Amniotic epithelial cell (primary cell): Measurements from ENCODE around the gene LST1.

ENCODE experiments used
- DNase-seq: peaks from one replicate; pipeline ENCODE4 v3.0.0-alpha.2; 2010; ENCODE audit warnings: low read depth

The LST1 gene

GRCh38 chr6:31559958-31560696, 25.9 kb upstream of the LST1 start:
- peak; percentile 84 for DNase-seq

GRCh38 chr6:31560697-31561058, 25.4 kb upstream of the LST1 start:
- no peak for DNase-seq

- no peak for DNase-seq
Observed at GRCh38 chr6:31567531-31568370, 18.3 kb upstream of the LST1 start.

GRCh38 chr6:31568537-31568961, 17.5 kb upstream of the LST1 start:
- DNase-seq, result no peak

- DNase-seq, result no peak
Observed at GRCh38 chr6:31569861-31570536, 16.1 kb upstream of the LST1 start.

- DNase-seq, result no peak
Observed at GRCh38 chr6:31572041-31572911, 13.8 kb upstream of the LST1 start, which contains the start of gene LTA. Gene LTA, plus strand, starts transcription at chr6:31572289. Its CDS starts 454 bp downstream, at chr6:31572743.

- no peak for DNase-seq
Observed at GRCh38 chr6:31573239-31574105, 12.6 kb upstream of the LST1 start.

- DNase-seq, result no peak
Observed at GRCh38 chr6:31574106-31575061, 11.7 kb upstream of the LST1 start.

GRCh38 chr6:31575335-31575901, 10.7 kb upstream of the LST1 start, which contains the start of gene TNF:
Gene TNF, plus strand, starts transcription at chr6:31575565. Its CDS starts 177 bp downstream, at chr6:31575742.
- DNase-seq, result no peak

- DNase-seq, result no peak
Observed at GRCh38 chr6:31575952-31576685, 10.0 kb upstream of the LST1 start.

GRCh38 chr6:31576897-31577578, 9.0 kb upstream of the LST1 start:
- no peak for DNase-seq

- DNase-seq, result no peak
Observed at GRCh38 chr6:31577579-31577966, 8.5 kb upstream of the LST1 start.

GRCh38 chr6:31578184-31579118, 7.6 kb upstream of the LST1 start:
- DNase-seq, result no peak

GRCh38 chr6:31579119-31579505, 7.0 kb upstream of the LST1 start:
- no peak for DNase-seq

- DNase-seq, result no peak
Observed at GRCh38 chr6:31579546-31580437, 6.3 kb upstream of the LST1 start.

GRCh38 chr6:31580438-31580740, 5.7 kb upstream of the LST1 start:
- no peak for DNase-seq
